HG03439 (cell line): Measurements from ENCODE around the gene SERHL2.
"Not testable (repeated sequence)": the region's sequence is repeated elsewhere in the genome, so short reads cannot be mapped to it uniquely, and the experiment has no call there.

Source experiments
- ATAC-seq: cut with Tn5 transposase; IDR thresholded peaks from one replicate; pipeline ENCODE4 v1.9.1; 2021; ENCODE audit warnings: mild to moderate bottlenecking, moderate library complexity; ENCODE audit not compliant: unreplicated experiment

SERHL2 gene

DNA sequence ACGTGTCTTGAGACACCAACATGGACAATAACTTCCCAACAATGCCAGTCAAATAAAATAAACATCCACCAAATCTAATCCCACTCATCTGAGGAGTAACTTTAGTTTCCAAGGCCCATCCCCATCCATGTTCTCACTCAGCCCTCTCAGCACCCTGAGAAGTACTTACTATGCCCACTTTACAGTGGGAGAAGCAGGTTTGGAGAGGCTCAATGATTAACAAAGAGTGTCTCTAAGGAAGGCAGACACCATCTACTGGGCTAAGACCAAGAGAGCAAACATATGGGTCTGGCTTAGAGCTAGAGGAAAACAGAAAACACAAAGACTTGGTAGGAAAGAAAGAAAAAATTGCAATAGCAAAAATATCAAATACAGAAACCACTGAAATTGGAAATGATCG lies 49.7 kb downstream of the SERHL2 start:
- ATAC-seq = no peak

GRCh38 chr22:42604403-42604802 lies 50.6 kb downstream of the SERHL2 start:
- ATAC-seq = no peak

GRCh38 chr22:42607641-42608040 lies 53.9 kb downstream of the SERHL2 start:
- not testable (repeated sequence) for ATAC-seq

GRCh38 chr22:42608136-42608822 lies 54.5 kb downstream of the SERHL2 start:
- no peak for ATAC-seq

GRCh38 chr22:42608823-42609361 lies 55.1 kb downstream of the SERHL2 start:
- no peak for ATAC-seq

GRCh38 chr22:42610186-42610585 lies 56.4 kb downstream of the SERHL2 start:
- no peak for ATAC-seq

DNA sequence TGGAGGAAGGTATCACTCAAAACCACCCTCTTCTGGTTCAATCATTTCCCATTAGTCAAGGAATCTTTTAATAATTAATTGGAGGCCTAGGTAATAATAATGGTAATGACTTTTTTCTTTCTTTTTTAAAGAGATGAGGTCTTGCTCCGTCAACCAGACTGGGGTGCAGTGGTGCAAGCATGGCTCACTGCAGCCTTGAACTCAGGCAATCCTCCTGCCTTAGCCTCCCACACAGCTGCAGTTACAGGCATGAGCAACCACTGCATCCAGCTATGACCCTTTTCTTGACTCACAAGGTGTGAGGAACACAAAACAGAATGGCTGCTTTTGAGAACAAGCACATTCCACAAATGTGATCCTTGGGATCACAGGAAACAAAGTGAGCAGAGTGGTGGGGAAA lies 57.3 kb downstream of the SERHL2 start:
- no peak for ATAC-seq

DNA sequence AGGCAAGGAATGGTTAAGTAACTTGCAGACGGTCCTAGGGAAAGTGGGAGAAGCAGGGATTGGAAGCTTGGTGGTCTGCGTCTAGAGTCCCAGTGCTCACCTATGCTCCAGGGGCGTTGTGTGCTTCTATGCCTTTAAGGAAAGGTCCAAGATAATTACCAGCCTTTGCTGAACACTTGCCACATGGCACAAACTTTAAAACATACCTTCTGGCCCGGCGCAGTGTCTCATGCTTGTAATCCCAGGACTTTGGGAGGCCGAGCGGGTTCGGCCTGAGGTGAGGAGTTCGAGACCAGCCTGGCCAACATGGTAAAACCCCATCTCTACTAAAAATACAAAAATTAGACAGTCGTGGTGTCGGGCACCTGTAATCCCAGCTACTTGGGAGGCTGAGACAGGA lies 58.6 kb downstream of the SERHL2 start:
- no peak for ATAC-seq

- no peak for ATAC-seq
These were observed 60.1 kb downstream of the SERHL2 start for GRCh38 chr22:42613872-42614301.

DNA sequence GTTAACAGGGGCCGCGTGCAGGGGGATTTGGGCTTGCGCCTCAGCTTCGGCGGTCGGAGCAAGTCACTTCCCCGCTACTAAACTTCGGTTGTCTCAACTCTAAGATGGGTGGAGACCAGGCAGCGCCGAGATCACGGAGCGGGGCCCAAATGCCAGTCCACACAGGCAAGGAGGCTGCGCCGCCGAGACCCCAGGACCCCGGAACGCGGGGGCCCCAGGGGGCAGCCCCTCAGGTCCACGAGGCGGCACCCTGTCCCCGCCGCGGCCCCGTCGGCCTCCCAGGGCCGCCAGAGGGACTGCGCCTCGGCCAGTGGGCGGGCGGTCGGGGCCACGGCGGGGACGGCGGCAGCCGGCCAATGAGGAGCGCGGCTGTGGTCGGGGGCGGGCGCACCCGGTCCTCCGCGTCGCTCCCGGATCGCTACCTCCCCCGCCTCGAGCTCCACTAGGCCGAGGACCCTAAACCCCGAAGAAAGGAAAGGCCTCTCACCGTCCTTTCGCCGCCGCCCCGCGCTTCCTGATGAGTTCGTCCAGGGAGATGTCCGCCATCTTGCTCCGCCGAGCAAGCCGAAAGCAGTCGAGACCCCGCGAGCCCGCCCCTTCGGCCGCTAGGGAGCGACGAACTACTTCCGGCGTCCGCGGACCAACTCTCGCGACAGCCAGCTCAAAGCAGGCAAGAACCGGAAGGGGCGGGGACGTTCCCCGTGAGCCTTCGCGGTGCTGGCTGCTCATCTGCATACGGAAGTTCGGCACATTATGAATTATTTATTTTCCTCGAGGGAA lies 60.7 kb downstream of the SERHL2 start, which contains the start of gene POLDIP3:
TSS of gene POLDIP3 (minus strand) at position 572 of the 780 bp plus-strand sequence. CDS start at position 546, 26 bp downstream.
- ATAC-seq = peak; percentile 77

DNA sequence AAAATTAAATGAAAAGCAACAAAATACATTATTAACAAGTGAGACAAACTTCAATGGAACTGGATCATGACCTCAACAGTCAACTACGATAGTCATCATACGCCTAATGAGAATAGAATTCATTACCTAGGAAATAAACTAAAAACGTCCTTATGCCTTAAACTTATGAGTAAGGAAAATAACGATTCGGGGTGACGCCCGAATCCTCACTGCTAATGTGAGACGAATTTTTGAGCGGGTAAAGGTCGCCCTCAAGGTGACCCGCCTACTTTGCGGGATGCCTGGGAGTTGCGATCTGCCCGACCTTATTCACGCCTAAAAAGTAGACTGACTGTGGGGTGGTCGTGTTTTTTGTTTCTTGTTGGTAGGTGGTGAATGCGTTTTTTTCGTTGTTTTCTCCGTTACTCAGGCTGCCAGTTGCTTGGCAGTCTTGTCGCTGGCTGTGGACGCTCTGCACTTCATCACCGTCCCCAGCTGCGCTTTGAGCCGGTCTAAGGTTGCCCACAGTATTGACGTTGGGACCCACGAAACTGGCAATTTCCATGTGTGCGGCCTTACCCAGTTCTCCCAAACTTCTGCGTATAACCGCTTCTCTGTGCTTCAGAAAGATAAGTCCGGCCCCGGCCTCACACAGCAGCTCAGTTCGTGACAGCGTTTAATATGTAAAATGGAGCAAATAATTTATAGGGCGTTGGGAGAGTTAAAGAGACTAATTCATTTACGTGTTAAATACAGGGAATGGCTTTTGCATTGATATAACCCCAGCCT lies 61.5 kb downstream of the SERHL2 start:
- peak; percentile 61 for ATAC-seq

GRCh38 chr22:42615860-42616175 lies 62.1 kb downstream of the SERHL2 start:
- ATAC-seq = not testable (repeated sequence)

DNA sequence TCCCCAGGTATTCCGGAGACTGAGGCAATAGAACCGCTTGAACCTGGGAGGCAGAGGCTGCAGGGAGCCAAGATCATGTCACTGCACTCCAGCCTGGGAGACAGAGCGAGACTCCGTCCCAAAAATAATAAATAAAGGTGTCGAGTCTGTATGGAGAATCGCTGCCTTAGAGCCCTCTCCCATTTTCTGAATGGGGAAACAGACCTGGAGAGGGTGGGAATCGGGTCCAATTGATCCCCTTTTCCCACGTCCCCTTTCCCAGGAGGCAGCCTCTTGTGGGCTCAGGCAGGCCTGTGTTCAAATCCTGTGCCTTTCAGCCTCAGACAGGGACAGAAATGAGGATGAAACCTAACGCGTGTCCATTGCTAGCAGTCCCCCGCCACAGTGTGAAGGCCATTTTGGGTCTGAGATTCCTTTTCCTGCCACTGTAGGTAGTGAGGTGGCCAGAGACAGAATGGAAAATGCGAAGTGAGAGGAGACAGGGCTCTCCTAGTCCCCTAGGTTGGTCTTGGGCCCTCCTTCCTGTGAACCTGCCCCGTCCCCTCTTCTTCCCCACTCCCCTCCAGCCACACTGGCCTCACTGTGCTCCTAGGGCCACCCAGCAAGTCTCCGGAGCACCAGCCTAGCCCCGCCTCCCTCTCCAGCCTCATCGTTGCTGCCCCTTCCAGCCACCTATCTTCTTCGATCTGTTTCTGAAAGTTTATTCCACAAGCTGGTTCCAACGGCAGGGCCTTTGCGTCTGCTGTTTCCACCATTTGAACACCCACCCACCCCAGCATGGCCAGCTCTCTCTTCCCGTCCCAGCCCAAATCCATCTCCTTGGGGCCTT lies 63.6 kb downstream of the SERHL2 start:
- no peak for ATAC-seq

DNA sequence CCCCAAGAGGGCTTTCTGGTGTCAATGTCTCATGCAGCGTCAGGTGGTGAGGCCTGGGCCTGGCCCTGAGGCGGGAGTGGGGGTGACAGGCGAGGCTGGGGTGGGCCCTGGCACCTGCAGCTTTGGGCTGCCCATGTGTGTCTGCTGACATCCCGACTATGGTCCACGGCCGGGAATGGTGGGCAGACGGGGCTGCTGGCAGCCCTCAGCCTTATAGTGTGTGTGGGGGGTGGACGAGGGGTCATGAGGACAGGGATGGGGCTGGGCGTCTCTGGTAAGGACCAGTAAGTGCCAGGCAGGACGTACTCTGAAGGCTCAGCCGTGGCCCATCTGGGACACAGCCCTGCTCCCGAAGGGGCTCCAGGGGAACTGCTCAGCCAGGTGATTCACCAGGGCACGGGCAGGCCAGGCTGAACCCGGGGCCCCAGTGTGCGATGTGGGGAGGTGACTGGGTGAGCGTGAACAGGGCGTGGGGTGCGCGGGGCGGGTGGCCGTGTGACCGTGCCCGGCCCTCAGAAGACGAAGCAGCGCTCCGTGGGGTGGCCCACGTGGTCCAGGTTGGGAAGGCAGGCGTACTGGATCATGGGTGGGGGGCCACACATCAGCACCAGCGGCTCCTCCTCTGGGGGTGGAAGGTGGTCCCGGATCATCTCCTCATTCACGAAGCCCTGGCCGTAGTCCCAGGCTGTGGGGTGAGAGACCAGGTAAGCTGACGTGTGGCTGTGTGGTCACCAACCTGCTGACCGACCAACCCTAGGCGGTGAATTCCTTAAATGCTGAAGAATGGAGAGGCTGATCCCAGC lies 65.7 kb downstream of the SERHL2 start:
- no peak for ATAC-seq

DNA sequence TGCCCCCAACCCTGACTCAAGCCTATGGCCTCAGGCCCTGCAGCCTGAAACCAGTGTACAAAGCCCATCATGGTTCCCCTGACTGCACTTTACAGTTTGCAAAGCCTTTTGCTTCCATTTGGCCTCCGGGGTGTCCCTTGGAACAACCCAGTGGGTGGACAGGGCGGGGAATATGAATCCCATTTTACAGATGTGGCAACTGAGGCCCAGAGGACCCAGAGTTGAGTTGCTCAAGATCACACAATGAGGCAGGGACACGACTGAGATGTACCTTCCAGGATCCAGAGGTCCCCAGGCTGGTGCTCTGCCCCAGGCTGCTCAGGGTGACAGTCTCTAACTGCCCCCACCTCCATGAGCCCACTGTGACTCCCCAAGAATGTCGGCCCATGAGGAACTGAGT lies 66.3 kb downstream of the SERHL2 start:
- no peak for ATAC-seq

DNA sequence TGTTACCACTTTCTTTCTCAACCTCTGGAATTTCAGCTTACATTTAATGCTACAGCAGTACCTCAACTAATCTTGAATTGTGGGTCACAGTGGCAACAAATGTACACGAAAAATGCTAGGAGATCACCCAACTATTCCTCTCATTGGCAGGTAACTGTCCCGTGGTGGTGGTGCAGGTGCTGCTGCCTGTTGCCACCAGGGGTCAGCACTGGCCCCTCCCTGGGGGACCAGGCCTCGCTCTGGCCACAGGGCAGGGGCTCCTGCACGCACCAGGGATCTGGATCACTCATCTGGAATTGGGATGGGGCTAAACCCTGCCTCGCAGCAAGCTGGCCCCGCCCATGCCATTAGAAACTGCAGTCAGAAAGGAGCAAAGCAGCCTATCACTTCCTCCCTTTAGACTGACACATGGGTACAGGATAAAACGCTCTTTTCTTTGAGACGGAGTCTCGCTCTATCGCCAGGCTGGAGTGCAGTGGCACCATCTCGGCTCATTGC lies 67.8 kb downstream of the SERHL2 start:
- ATAC-seq = no peak

DNA sequence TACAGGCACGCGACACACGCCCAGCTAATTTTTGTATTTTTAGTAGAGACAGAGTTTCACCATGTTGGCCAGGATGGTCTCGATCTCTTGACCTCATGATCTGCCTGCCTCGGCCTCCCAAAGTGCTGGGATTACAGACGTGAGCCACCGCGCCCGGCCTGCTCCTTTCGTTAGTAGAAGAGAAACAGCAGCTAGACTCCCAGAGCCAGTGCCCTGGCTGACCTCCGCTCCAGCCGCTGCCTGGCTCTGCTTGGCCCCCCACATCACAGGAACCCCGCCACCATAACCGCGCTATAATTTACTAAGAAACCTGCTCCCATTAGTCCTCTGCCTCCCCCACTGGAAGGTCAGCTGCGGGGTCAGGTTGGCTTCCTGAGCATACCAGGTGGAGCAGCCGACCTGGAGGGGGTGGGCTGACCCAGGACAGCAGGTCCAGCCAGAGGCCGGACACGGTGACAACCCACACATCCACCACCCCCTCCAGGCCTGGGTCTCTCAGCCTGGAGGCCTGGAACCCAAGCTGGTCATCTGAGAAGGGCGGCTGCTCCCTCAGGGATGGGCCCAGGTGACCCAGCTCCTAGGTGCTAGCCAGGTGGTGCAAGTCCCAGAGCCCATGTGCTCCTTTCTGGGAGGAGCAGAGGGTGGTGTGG lies 68.4 kb downstream of the SERHL2 start:
- no peak for ATAC-seq

- ATAC-seq = no peak
These were observed 69.6 kb downstream of the SERHL2 start for GRCh38 chr22:42623301-42623751.
